Heart left ventricle (tissue), 13 donors: ENCODE data around the gene NCOA6.

ENCODE experiments used
- CTCF ChIP-seq, 12 donors: fragments of 200-600 bp; sonication (generic) in 4 of 12; IDR thresholded peaks; one replicate each; pipeline versions ENCODE4 v1.5.0 to v1.8.0; 2018 to 2022; ENCODE audit warnings: antibody characterized with exemption in 12 of 12, mild to moderate bottlenecking in 5 of 12
- POLR2A ChIP-seq, 2 donors: fragments of 450-650 bp; IDR thresholded peaks; one replicate each; pipeline ENCODE4 v1.6.1; 2017; ENCODE audit warnings: antibody characterized with exemption in 2 of 2, mild to moderate bottlenecking in 2 of 2, moderate library complexity in 2 of 2
- donor health status: ischemic (EF 13 %, LVEDD 7.1; RV severe dilation, severe dysfunction).
- donor health status: DM: no; HTN: yes; CAD: no.
- donor health status: DM: no; HTN: no; CAD: no.
- donor health status: ischemic (EF 25% LVEDD 6.9; RV normal size, moderate dysfunction).
- donor health status: ischemic (EF 25% LVEDD 5.7; RV mildly dilated, moderate dysfunction).
- donor health status: ischemic (EF 35%, LVEDD 5.7; RV mildly dilated, moderate dysfunction).
- donor health status: nonischemic (EF 11% LVEDD 7.7; RV severe dilation, severe dysfunction).
- donor health status: DM: yes; HTN: yes; CAD: no.
- donor health status: PGD.
- donor health status: ischemic (EF 29% LVEDD 5.4; RV normal size, mild dysfunction).
- donor health status: nonischemic (EF 23%, LVEDD 6.1; RV moderate dilation, normal function).

GRCh38 chr20:34843421-34843820, 18.0 kb upstream of the NCOA6 start:
- TF ChIP-seq POLR2A (IDR thresholded peaks at IDR 0.05) (no peak), CTCF (IDR thresholded peaks at IDR 0.05) (no peak)
